ENCODE data around the gene EN2. TPM values are rescaled to one million over a fixed set of nuclear protein-coding genes. Genes with fewer than 3 reads are reported as not detected.

EN2 gene
- total RNA-seq, 1 donor from 2014 or later = 3.4 TPM

- Mint-ChIP-seq H3K27ac (ENCODE audit: unreplicated experiment) (no peak overlapping the region), H3K4me3 (ENCODE audit: unreplicated experiment) (no peak overlapping the region), H3K27me3 (ENCODE audit: unreplicated experiment) (peaks cover 46% of the 10 kb centered on the region), H3K36me3 (ENCODE audit: unreplicated experiment) (no peaks in the 10 kb centered on the region), H3K9me3 (ENCODE audit: unreplicated experiment) (no peaks in the 10 kb centered on the region), H3K4me1 (ENCODE audit: unreplicated experiment) (no peaks in the 10 kb centered on the region)
- TF ChIP-seq CTCF (IDR thresholded peaks at IDR 0.05) = no peak
- DNase-seq (ENCODE audit: extremely low spot score, unreplicated experiment) = no peak
Observed at GRCh38 chr7:155431231-155431630, 26.7 kb upstream of the EN2 start.

- Mint-ChIP-seq H3K4me1 (ENCODE audit: unreplicated experiment) (no peaks in the 10 kb centered on the region), H3K27me3 (ENCODE audit: unreplicated experiment) (peaks cover 50% of the 10 kb centered on the region), H3K4me3 (ENCODE audit: unreplicated experiment) (no peak overlapping the region), H3K9me3 (ENCODE audit: unreplicated experiment) (no peaks in the 10 kb centered on the region), H3K27ac (ENCODE audit: unreplicated experiment) (no peak overlapping the region), H3K36me3 (ENCODE audit: unreplicated experiment) (no peaks in the 10 kb centered on the region)
- no peak for TF ChIP-seq CTCF (IDR thresholded peaks at IDR 0.05)
- DNase-seq (ENCODE audit: extremely low spot score, unreplicated experiment) = no peak
Observed at GRCh38 chr7:155431711-155432110, 26.2 kb upstream of the EN2 start.

- DNase-seq (ENCODE audit: extremely low spot score, unreplicated experiment) = no peak
- TF ChIP-seq CTCF (IDR thresholded peaks at IDR 0.05) = no peak
Observed at GRCh38 chr7:155435110-155435509, 22.8 kb upstream of the EN2 start.

GRCh38 chr7:155437836-155438235 lies 20.1 kb upstream of the EN2 start:
- TF ChIP-seq CTCF (IDR thresholded peaks at IDR 0.05) = no peak
- Mint-ChIP-seq H3K36me3 (ENCODE audit: unreplicated experiment) (no peaks in the 10 kb centered on the region), H3K27me3 (ENCODE audit: unreplicated experiment) (peaks cover 40% of the 10 kb centered on the region), H3K4me3 (ENCODE audit: unreplicated experiment) (no peak overlapping the region), H3K4me1 (ENCODE audit: unreplicated experiment) (no peaks in the 10 kb centered on the region), H3K9me3 (ENCODE audit: unreplicated experiment) (no peaks in the 10 kb centered on the region), H3K27ac (ENCODE audit: unreplicated experiment) (no peak overlapping the region)
- no peak for DNase-seq (ENCODE audit: extremely low spot score, unreplicated experiment)

More at GRCh38 chr7:155435110-155435509, 22.8 kb upstream of the EN2 start:
- peaks cover 44% of the 10 kb centered on the region for H3K27me3 Mint-ChIP-seq (ENCODE audit: unreplicated experiment)
- H3K9me3 Mint-ChIP-seq (ENCODE audit: unreplicated experiment) = no peaks in the 10 kb centered on the region
- no peak overlapping the region for H3K27ac Mint-ChIP-seq (ENCODE audit: unreplicated experiment)
- no peak overlapping the region for H3K4me3 Mint-ChIP-seq (ENCODE audit: unreplicated experiment)
- H3K4me1 Mint-ChIP-seq (ENCODE audit: unreplicated experiment) = no peaks in the 10 kb centered on the region
- no peaks in the 10 kb centered on the region for H3K36me3 Mint-ChIP-seq (ENCODE audit: unreplicated experiment)

GRCh38 chr7:155438777-155439176 lies 19.2 kb upstream of the EN2 start:
- no peaks in the 10 kb centered on the region for H3K36me3 Mint-ChIP-seq (ENCODE audit: unreplicated experiment)
- no peak for TF ChIP-seq CTCF (IDR thresholded peaks at IDR 0.05)
- no peak overlapping the region for H3K27ac Mint-ChIP-seq (ENCODE audit: unreplicated experiment)
- H3K4me1 Mint-ChIP-seq (ENCODE audit: unreplicated experiment) = no peaks in the 10 kb centered on the region
- no peaks in the 10 kb centered on the region for H3K9me3 Mint-ChIP-seq (ENCODE audit: unreplicated experiment)
- H3K27me3 Mint-ChIP-seq (ENCODE audit: unreplicated experiment) = peaks cover 45% of the 10 kb centered on the region
- no peak overlapping the region for H3K4me3 Mint-ChIP-seq (ENCODE audit: unreplicated experiment)
- no peak for DNase-seq (ENCODE audit: extremely low spot score, unreplicated experiment)
